BJ (cell line): ENCODE data around the gene OTUD3. TPM values are rescaled to one million over a fixed set of nuclear protein-coding genes. Genes with fewer than 3 reads are reported as not detected.

ENCODE experiments used
- CTCF ChIA-PET: fragments of 350-600 bp; formaldehyde crosslinking; extraction: SDS; loops from one replicate; lab custom pipeline; 2021; ENCODE audit warnings: antibody characterized with exemption, inconsistent platforms; lab: Yijun Ruan, JAX
- POLR2A ChIA-PET: fragments of 300-600 bp; sonication (Branson Sonifier 250); formaldehyde crosslinking; extraction: SDS; loops from one replicate; lab custom pipeline; 2021; ENCODE audit warnings: antibody characterized with exemption; lab: Charles Lee
- DNase-seq: peaks from one replicate; pipeline ENCODE4 v3.0.0-alpha.2; 2011; ENCODE audit warnings: low read depth
- H3K27me3 ChIP-seq: 2 replicates; pipeline ENCODE4 v1.6.0; 2011; ENCODE audit warnings: low read length; ENCODE audit not compliant: control insufficient read depth, insufficient read depth
- H3K36me3 ChIP-seq: 2 replicates; pipeline ENCODE4 v1.5.1; 2011; ENCODE audit warnings: low read length; ENCODE audit not compliant: control insufficient read depth, insufficient read depth
- H3K4me3 ChIP-seq: 2 replicates; pipeline ENCODE4 v1.5.1; 2011; ENCODE audit warnings: low read depth, mild to moderate bottlenecking, control low read depth, low read length
- CTCF ChIP-seq: IDR thresholded peaks from 2 replicates; pipeline ENCODE4 v1.5.1; 2011; ENCODE audit warnings: low read depth, mild to moderate bottlenecking, control low read depth, inconsistent platforms, low read length, moderate library complexity; ENCODE audit not compliant: insufficient read depth
- polyA minus RNA-seq: library from RNA; depleted of rRNA, polyadenylated mRNA; stranded (reverse); fragments of >200 nt; gene quantifications from 2 replicates; pipeline ENCODE4 v1.2.3, GENCODE V29; 2011; rRNA and poly(A)+ RNA removed
- polyA plus RNA-seq: library from polyadenylated mRNA; depleted of rRNA; stranded (reverse); fragments of >200 nt; gene quantifications from 2 replicates; pipeline ENCODE4 v1.2.3, GENCODE V29; 2011; rRNA removed

The OTUD3 gene
- polyA plus RNA-seq (2.5 and 4.1 TPM in 2 replicates), polyA minus RNA-seq (5.0 and 5.5 TPM in 2 replicates)

- ChIA-PET CTCF (interaction anchor here (0.6 to 3.9 kb wide), 28 partner anchors 8 to 222 kb away, joined by 3 to 34 read pairs (median 4); no protein-coding TSS in a partner anchor), POLR2A (no interaction called here)
- peak; percentile 93 for TF ChIP-seq CTCF
- H3K36me3 ChIP-seq, result no peaks in the 10 kb centered on the region
- peak; percentile 81 for DNase-seq
- no peaks in the 10 kb centered on the region for H3K27me3 ChIP-seq
- peak within 1 kb of the TSS; percentile 84 for H3K4me3 ChIP-seq
These were observed at the start of gene OTUD3 for GRCh38 chr1:19882111-19883071. OTUD3 (plus strand) TSS chr1:19882395; CDS start chr1:19882514, 119 bp downstream.

- Histone ChIP-seq H3K4me3 (no peak overlapping the region), H3K36me3 (no peaks in the 10 kb centered on the region), H3K27me3 (no peaks in the 10 kb centered on the region)
- POLR2A ChIA-PET, result no interaction called here
- no peak for TF ChIP-seq CTCF
- CTCF ChIA-PET, result no interaction called here
- peak; percentile 23 for DNase-seq
These were observed 46.6 kb upstream of the OTUD3 start for GRCh38 chr1:19835578-19835977.

GRCh38 chr1:19837866-19838265 is 44.3 kb upstream of the OTUD3 start:
- DNase-seq, result no peak
- Histone ChIP-seq H3K4me3 (no peak overlapping the region), H3K27me3 (no peaks in the 10 kb centered on the region), H3K36me3 (no peaks in the 10 kb centered on the region)
- no peak for TF ChIP-seq CTCF
- POLR2A ChIA-PET, result no interaction called here
- CTCF ChIA-PET, result interaction anchor here (0.6 kb wide), 1 partner anchor 8 kb away, joined by 3 read pairs; no protein-coding TSS in a partner anchor

GRCh38 chr1:19840228-19840627 is 42.0 kb upstream of the OTUD3 start:
- Histone ChIP-seq H3K4me3 (no peak overlapping the region), H3K27me3 (no peaks in the 10 kb centered on the region), H3K36me3 (no peaks in the 10 kb centered on the region)
- ChIA-PET POLR2A (no interaction called here), CTCF (interaction anchor here (0.7 to 1.6 kb wide), 4 partner anchors 29 to 652 kb away, joined by 3 to 5 read pairs (median 4); no protein-coding TSS in a partner anchor)
- DNase-seq, result no peak
- no peak for TF ChIP-seq CTCF
